WTC11 (cell line): Measurements from ENCODE around the gene WTIP.

Experiments used
- ATF1 ChIP-seq: sonication (generic); formaldehyde crosslinking; IDR thresholded peaks from 2 replicates; pipeline ENCODE4 v1.8.1; 2023; ENCODE audit warnings: mild to moderate bottlenecking, moderate library complexity, missing genetic modification reagents
- CBFB ChIP-seq: sonication (generic); formaldehyde crosslinking; IDR thresholded peaks from 2 replicates; pipeline ENCODE4 v1.8.1; 2022; ENCODE audit warnings: mild to moderate bottlenecking, low read depth, missing genetic modification reagents
- GABPB1 ChIP-seq: sonication (generic); formaldehyde crosslinking; IDR thresholded peaks from 2 replicates; pipeline ENCODE4 v1.8.1; 2023; ENCODE audit warnings: mild to moderate bottlenecking, missing genetic modification reagents
- NR3C1 ChIP-seq: sonication (generic); formaldehyde crosslinking; conservative IDR thresholded peaks from 2 replicates; pipeline ENCODE4 v1.8.1; 2023; ENCODE audit warnings: low read depth, mild to moderate bottlenecking, missing genetic modification reagents
- SMAD4 ChIP-seq: sonication (generic); formaldehyde crosslinking; IDR thresholded peaks from 2 replicates; pipeline ENCODE4 v1.8.0; 2022; ENCODE audit warnings: mild to moderate bottlenecking, missing genetic modification reagents
- SP1 ChIP-seq: sonication (generic); formaldehyde crosslinking; conservative IDR thresholded peaks from 2 replicates; pipeline ENCODE4 v1.8.1; 2022; ENCODE audit warnings: missing genetic modification reagents
- TF ChIP-seq, protein P1 (sequence below): sonication (generic); formaldehyde crosslinking; IDR thresholded peaks from 2 replicates; pipeline ENCODE4 v1.8.1; 2023; ENCODE audit warnings: mild to moderate bottlenecking, moderate library complexity, missing genetic modification reagents
- TF ChIP-seq, protein P2 (sequence below): fragments of 200-600 bp; IDR thresholded peaks from 2 replicates; pipeline ENCODE4 v1.8.0; 2022; ENCODE audit warnings: antibody characterized with exemption
- TF ChIP-seq, protein P3 (sequence below): sonication (generic); formaldehyde crosslinking; IDR thresholded peaks from 2 replicates; pipeline ENCODE4 v1.8.1; 2022; ENCODE audit warnings: missing genetic modification reagents, borderline replicate concordance
- TF ChIP-seq, protein P4 (sequence below): sonication (generic); formaldehyde crosslinking; IDR thresholded peaks from 2 replicates; pipeline ENCODE4 v1.8.1; 2022; ENCODE audit warnings: low read depth, missing genetic modification reagents, borderline replicate concordance
- TF ChIP-seq, protein P5 (sequence below): fragments of 250-450 bp; sonication (Bioruptor Pico); IDR thresholded peaks from 2 replicates; pipeline ENCODE4 v2.1.2; 2022; ENCODE audit warnings: mild to moderate bottlenecking, moderate library complexity
- TF ChIP-seq, protein P6 (sequence below): sonication (generic); formaldehyde crosslinking; conservative IDR thresholded peaks from 2 replicates; pipeline ENCODE4 v1.8.1; 2022; ENCODE audit warnings: mild to moderate bottlenecking, missing genetic modification reagents
- TF ChIP-seq, protein P7 (sequence below): fragments of 250-450 bp; sonication (Bioruptor Pico); IDR thresholded peaks from 2 replicates; pipeline ENCODE4 v1.9.0; 2021; ENCODE audit warnings: moderate library complexity, mild to moderate bottlenecking, inconsistent platforms, borderline replicate concordance

DNA sequence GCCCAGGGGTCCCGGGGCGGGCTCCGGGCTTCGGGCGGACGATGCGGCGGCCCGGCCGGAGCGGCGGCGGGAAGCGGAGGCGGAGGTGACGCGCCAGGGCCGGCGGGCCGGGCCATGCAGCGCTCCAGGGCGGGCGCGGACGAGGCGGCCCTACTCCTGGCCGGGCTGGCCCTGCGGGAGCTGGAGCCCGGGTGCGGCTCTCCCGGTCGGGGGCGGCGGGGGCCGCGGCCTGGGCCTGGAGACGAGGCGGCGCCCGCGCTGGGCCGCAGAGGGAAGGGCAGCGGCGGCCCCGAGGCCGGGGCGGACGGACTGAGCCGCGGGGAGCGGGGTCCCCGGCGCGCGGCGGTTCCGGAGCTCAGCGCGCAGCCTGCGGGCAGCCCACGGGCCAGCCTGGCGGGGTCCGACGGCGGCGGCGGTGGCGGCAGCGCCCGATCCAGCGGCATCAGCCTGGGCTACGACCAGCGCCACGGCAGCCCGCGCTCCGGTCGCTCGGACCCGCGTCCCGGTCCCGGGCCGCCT is 362 bp downstream of the WTIP start:
- TF ChIP-seq, protein P1, sequence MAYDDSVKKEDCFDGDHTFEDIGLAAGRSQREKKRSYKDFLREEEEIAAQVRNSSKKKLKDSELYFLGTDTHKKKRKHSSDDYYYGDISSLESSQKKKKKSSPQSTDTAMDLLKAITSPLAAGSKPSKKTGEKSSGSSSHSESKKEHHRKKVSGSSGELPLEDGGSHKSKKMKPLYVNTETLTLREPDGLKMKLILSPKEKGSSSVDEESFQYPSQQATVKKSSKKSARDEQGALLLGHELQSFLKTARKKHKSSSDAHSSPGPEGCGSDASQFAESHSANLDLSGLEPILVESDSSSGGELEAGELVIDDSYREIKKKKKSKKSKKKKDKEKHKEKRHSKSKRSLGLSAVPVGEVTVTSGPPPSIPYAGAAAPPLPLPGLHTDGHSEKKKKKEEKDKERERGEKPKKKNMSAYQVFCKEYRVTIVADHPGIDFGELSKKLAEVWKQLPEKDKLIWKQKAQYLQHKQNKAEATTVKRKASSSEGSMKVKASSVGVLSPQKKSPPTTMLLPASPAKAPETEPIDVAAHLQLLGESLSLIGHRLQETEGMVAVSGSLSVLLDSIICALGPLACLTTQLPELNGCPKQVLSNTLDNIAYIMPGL: no peak
- TF ChIP-seq, protein P2, sequence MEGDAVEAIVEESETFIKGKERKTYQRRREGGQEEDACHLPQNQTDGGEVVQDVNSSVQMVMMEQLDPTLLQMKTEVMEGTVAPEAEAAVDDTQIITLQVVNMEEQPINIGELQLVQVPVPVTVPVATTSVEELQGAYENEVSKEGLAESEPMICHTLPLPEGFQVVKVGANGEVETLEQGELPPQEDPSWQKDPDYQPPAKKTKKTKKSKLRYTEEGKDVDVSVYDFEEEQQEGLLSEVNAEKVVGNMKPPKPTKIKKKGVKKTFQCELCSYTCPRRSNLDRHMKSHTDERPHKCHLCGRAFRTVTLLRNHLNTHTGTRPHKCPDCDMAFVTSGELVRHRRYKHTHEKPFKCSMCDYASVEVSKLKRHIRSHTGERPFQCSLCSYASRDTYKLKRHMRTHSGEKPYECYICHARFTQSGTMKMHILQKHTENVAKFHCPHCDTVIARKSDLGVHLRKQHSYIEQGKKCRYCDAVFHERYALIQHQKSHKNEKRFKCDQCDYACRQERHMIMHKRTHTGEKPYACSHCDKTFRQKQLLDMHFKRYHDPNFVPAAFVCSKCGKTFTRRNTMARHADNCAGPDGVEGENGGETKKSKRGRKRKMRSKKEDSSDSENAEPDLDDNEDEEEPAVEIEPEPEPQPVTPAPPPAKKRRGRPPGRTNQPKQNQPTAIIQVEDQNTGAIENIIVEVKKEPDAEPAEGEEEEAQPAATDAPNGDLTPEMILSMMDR: no peak
- TF ChIP-seq, protein P3, sequence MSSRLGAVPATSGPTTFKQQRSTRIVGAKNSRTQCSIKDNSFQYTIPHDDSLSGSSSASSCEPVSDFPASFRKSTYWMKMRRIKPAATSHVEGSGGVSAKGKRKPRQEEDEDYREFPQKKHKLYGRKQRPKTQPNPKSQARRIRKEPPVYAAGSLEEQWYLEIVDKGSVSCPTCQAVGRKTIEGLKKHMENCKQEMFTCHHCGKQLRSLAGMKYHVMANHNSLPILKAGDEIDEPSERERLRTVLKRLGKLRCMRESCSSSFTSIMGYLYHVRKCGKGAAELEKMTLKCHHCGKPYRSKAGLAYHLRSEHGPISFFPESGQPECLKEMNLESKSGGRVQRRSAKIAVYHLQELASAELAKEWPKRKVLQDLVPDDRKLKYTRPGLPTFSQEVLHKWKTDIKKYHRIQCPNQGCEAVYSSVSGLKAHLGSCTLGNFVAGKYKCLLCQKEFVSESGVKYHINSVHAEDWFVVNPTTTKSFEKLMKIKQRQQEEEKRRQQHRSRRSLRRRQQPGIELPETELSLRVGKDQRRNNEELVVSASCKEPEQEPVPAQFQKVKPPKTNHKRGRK (CRISPR knock-in tag): no peak
- TF ChIP-seq, protein P4, sequence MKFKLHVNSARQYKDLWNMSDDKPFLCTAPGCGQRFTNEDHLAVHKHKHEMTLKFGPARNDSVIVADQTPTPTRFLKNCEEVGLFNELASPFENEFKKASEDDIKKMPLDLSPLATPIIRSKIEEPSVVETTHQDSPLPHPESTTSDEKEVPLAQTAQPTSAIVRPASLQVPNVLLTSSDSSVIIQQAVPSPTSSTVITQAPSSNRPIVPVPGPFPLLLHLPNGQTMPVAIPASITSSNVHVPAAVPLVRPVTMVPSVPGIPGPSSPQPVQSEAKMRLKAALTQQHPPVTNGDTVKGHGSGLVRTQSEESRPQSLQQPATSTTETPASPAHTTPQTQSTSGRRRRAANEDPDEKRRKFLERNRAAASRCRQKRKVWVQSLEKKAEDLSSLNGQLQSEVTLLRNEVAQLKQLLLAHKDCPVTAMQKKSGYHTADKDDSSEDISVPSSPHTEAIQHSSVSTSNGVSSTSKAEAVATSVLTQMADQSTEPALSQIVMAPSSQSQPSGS (CRISPR knock-in tag): no peak
- no peak for TF ChIP-seq SMAD4 (CRISPR knock-in tag)
- TF ChIP-seq NR3C1 (CRISPR knock-in tag): no peak
- TF ChIP-seq, protein P5, sequence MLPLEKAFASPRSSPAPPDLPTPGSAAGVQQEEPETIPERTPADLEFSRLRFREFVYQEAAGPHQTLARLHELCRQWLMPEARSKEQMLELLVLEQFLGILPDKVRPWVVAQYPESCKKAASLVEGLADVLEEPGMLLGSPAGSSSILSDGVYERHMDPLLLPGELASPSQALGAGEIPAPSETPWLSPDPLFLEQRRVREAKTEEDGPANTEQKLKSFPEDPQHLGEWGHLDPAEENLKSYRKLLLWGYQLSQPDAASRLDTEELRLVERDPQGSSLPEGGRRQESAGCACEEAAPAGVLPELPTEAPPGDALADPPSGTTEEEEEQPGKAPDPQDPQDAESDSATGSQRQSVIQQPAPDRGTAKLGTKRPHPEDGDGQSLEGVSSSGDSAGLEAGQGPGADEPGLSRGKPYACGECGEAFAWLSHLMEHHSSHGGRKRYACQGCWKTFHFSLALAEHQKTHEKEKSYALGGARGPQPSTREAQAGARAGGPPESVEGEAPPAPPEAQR (CRISPR knock-in tag): no peak
- TF ChIP-seq, protein P6, sequence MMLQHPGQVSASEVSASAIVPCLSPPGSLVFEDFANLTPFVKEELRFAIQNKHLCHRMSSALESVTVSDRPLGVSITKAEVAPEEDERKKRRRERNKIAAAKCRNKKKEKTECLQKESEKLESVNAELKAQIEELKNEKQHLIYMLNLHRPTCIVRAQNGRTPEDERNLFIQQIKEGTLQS (CRISPR knock-in tag): no peak
- TF ChIP-seq, protein P7, sequence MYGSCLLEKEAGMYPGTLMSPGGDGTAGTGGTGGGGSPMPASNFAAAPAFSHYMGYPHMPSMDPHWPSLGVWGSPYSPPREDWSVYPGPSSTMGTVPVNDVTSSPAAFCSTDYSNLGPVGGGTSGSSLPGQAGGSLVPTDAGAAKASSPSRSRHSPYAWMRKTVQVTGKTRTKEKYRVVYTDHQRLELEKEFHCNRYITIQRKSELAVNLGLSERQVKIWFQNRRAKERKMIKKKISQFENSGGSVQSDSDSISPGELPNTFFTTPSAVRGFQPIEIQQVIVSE (CRISPR knock-in tag): no peak
- TF ChIP-seq GABPB1: no peak
- TF ChIP-seq SP1: no peak
- TF ChIP-seq CBFB: no peak
- TF ChIP-seq ATF1 (CRISPR knock-in tag): no peak
